GM12865 (cell line): ENCODE results near the gene CNOT4.

ENCODE experiments used
- DNase-seq: peaks from one replicate; pipeline ENCODE4 v3.0.0; 2010; ENCODE audit warnings: low read depth
- H3K4me3 ChIP-seq: 2 replicates; pipeline ENCODE4 v1.5.1; 2011; ENCODE audit warnings: mild to moderate bottlenecking, low read depth, low read length, control low read depth
- CTCF ChIP-seq: IDR thresholded peaks from 2 replicates; pipeline ENCODE4 v1.5.1; 2011; ENCODE audit warnings: low read length, control low read depth, low read depth, inconsistent platforms; ENCODE audit not compliant: insufficient read depth; ENCODE audit errors: missing control alignments

CNOT4 gene

GRCh38 chr7:135375908-135376699, 133.8 kb downstream of the CNOT4 start:
- DNase-seq, result no peak
- H3K4me3 ChIP-seq, result no peak overlapping the region
- no peak for TF ChIP-seq CTCF

GRCh38 chr7:135374736-135375135, 135.2 kb downstream of the CNOT4 start:
- no peak for DNase-seq
- no peak for TF ChIP-seq CTCF
- H3K4me3 ChIP-seq, result no peak overlapping the region

- no peak for DNase-seq
- no peak for TF ChIP-seq CTCF
- H3K4me3 ChIP-seq, result no peak overlapping the region
Observed at GRCh38 chr7:135372222-135372621, 137.7 kb downstream of the CNOT4 start.

GRCh38 chr7:135370656-135371055, 139.2 kb downstream of the CNOT4 start:
- H3K4me3 ChIP-seq, result no peak overlapping the region
- no peak for TF ChIP-seq CTCF
- no peak for DNase-seq

- TF ChIP-seq CTCF, result no peak
- no peak overlapping the region for H3K4me3 ChIP-seq
- no peak for DNase-seq
Observed at GRCh38 chr7:135369405-135369804, 140.5 kb downstream of the CNOT4 start.

- TF ChIP-seq CTCF, result no peak
- H3K4me3 ChIP-seq, result no peak overlapping the region
- DNase-seq, result no peak
Observed at GRCh38 chr7:135368416-135369186, 141.3 kb downstream of the CNOT4 start.
